ENCODE results near the gene FHL3.
A peak's percentile ranks its signal among the peaks of the same experiment; 100 is the strongest.

FHL3 gene

GRCh38 chr1:38005195-38006007, at the start of gene FHL3:
FHL3 (minus strand) TSS chr1:38005514; CDS start chr1:37999412, 6,102 bp downstream.
- DNase-seq, result no peak

GRCh38 chr1:38053416-38054091, 48.2 kb upstream of the FHL3 start:
- no peak for DNase-seq

- no peak for DNase-seq
Measured at GRCh38 chr1:38052750-38053415, 47.6 kb upstream of the FHL3 start.

- DNase-seq, result no peak
Measured at GRCh38 chr1:38051079-38051543, 45.8 kb upstream of the FHL3 start.

GRCh38 chr1:38050397-38051078, 45.2 kb upstream of the FHL3 start:
- no peak for DNase-seq

- no peak for DNase-seq
Measured at GRCh38 chr1:38047603-38048141, 42.4 kb upstream of the FHL3 start.

- peak; percentile 62 for DNase-seq
Measured at GRCh38 chr1:38046884-38047602, 41.7 kb upstream of the FHL3 start.

GRCh38 chr1:38046333-38046883, 41.1 kb upstream of the FHL3 start, which contains the start of gene POU3F1:
POU3F1 (minus strand) TSS chr1:38046793; CDS start chr1:38046743, 50 bp downstream.
- DNase-seq, result no peak

- DNase-seq, result no peak
Measured at GRCh38 chr1:38045401-38046332, 40.4 kb upstream of the FHL3 start.

- no peak for DNase-seq
Measured at GRCh38 chr1:38044221-38045215, 39.2 kb upstream of the FHL3 start.

- no peak for DNase-seq
Measured at GRCh38 chr1:38043036-38043747, 37.9 kb upstream of the FHL3 start.

- DNase-seq, result no peak
Measured at GRCh38 chr1:38041936-38042834, 36.9 kb upstream of the FHL3 start.

GRCh38 chr1:38039331-38040088, 34.2 kb upstream of the FHL3 start:
- DNase-seq, result no peak

- peak; percentile 71 for DNase-seq
Measured at GRCh38 chr1:38038861-38039260, 33.5 kb upstream of the FHL3 start.

GRCh38 chr1:38037221-38037939, 32.1 kb upstream of the FHL3 start:
- no peak for DNase-seq

- no peak for DNase-seq
Measured at GRCh38 chr1:38034871-38035270, 29.6 kb upstream of the FHL3 start.

All from HCEC 1CT (cell line).